RWPE2 (cell line): ENCODE measurements around the gene SEC24B.

Experiments used
- ATAC-seq: fragments of 200-7000 bp; cut with Tn5 transposase; 3 replicates; pipeline ENCODE4 v1.9.1; 2021; ENCODE audit warnings: low read depth
- DNase-seq: peaks from one replicate; pipeline ENCODE4 v3.0.0-alpha.2; 2020; ENCODE audit warnings: low spot score
- H3K27ac ChIP-seq: fragments of 450-650 bp; 2 replicates; pipeline ENCODE4 v1.5.1; 2017; ENCODE audit warnings: mild to moderate bottlenecking; ENCODE audit not compliant: poor library complexity, severe bottlenecking
- H3K27me3 ChIP-seq: fragments of 250-450 bp; sonication (Bioruptor Pico); 2 replicates; pipeline ENCODE4 v1.5.1; 2021; ENCODE audit warnings: mild to moderate bottlenecking, moderate library complexity; ENCODE audit not compliant: insufficient read depth, poor library complexity, severe bottlenecking
- H3K36me3 ChIP-seq: fragments of 250-450 bp; sonication (Bioruptor Pico); 2 replicates; pipeline ENCODE4 v1.5.1; 2020; ENCODE audit warnings: low read depth, mild to moderate bottlenecking, moderate library complexity
- H3K4me1 ChIP-seq: fragments of 250-450 bp; sonication (Bioruptor Pico); 2 replicates; pipeline ENCODE4 v1.5.1; 2021; ENCODE audit warnings: mild to moderate bottlenecking, moderate library complexity; ENCODE audit not compliant: insufficient read depth, poor library complexity, severe bottlenecking
- H3K4me3 ChIP-seq: fragments of 250-450 bp; sonication (Bioruptor Pico); 2 replicates; pipeline ENCODE4 v1.5.1; 2021; ENCODE audit warnings: mild to moderate bottlenecking, moderate library complexity; ENCODE audit not compliant: severe bottlenecking
- H3K9me3 ChIP-seq: fragments of 250-450 bp; sonication (Bioruptor Pico); 2 replicates; pipeline ENCODE4 v1.5.1; 2021; ENCODE audit warnings: mild to moderate bottlenecking, moderate library complexity; ENCODE audit not compliant: severe bottlenecking
- TF ChIP-seq, protein P1 (sequence below): fragments of 450-650 bp; IDR thresholded peaks from one replicate; pipeline ENCODE4 v1.5.1; 2017; ENCODE audit warnings: mild to moderate bottlenecking, moderate library complexity; ENCODE audit not compliant: poor library complexity, severe bottlenecking

SEC24B gene

GRCh38 chr4:109390115-109390768 lies 43.4 kb upstream of the SEC24B start:
- no peak overlapping the region for H3K27ac ChIP-seq
- ATAC-seq (no peak), DNase-seq (no peak)
- no peaks in the 10 kb centered on the region for H3K27me3 ChIP-seq
- TF ChIP-seq, protein P1, sequence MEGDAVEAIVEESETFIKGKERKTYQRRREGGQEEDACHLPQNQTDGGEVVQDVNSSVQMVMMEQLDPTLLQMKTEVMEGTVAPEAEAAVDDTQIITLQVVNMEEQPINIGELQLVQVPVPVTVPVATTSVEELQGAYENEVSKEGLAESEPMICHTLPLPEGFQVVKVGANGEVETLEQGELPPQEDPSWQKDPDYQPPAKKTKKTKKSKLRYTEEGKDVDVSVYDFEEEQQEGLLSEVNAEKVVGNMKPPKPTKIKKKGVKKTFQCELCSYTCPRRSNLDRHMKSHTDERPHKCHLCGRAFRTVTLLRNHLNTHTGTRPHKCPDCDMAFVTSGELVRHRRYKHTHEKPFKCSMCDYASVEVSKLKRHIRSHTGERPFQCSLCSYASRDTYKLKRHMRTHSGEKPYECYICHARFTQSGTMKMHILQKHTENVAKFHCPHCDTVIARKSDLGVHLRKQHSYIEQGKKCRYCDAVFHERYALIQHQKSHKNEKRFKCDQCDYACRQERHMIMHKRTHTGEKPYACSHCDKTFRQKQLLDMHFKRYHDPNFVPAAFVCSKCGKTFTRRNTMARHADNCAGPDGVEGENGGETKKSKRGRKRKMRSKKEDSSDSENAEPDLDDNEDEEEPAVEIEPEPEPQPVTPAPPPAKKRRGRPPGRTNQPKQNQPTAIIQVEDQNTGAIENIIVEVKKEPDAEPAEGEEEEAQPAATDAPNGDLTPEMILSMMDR = no peak
- H3K9me3 ChIP-seq = no peaks in the 10 kb centered on the region
- no peaks in the 10 kb centered on the region for H3K4me1 ChIP-seq
- H3K4me3 ChIP-seq = no peak overlapping the region
- no peaks in the 10 kb centered on the region for H3K36me3 ChIP-seq

- Histone ChIP-seq H3K36me3 (no peaks in the 10 kb centered on the region), H3K4me1 (no peaks in the 10 kb centered on the region), H3K27ac (no peak overlapping the region), H3K9me3 (no peaks in the 10 kb centered on the region), H3K27me3 (peaks cover 4% of the 10 kb centered on the region), H3K4me3 (no peak overlapping the region)
- no peak for ATAC-seq
- DNase-seq = no peak
- TF ChIP-seq, protein P1 = no peak
Observed at GRCh38 chr4:109395694-109396093, 37.9 kb upstream of the SEC24B start.

DNA sequence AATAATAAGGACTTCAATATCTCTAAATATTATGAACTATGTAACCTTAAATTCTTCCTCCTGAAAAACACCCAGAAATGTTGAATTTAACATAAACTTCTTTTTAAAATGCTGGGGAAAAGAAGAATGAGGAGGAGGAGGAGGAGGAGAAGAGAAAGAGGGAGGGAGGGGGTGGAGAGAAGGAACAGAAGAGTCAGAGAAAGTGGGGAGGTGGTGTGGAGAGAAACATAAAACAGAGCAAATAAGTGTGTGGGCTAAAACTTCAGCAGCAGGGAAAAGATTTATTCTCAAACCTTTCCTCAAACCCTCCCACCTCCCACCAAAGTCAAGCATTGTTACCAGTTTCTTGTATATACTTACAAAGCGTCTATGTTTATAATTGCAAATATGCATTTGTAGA lies 34.7 kb upstream of the SEC24B start:
- H3K36me3 ChIP-seq = no peaks in the 10 kb centered on the region
- no peaks in the 10 kb centered on the region for H3K4me1 ChIP-seq
- TF ChIP-seq, protein P1 = no peak
- no peak overlapping the region for H3K4me3 ChIP-seq
- H3K27me3 ChIP-seq = peaks cover 4% of the 10 kb centered on the region
- H3K27ac ChIP-seq = no peak overlapping the region
- H3K9me3 ChIP-seq = no peaks in the 10 kb centered on the region
- no peak for ATAC-seq
- no peak for DNase-seq

GRCh38 chr4:109406337-109406931 lies 27.2 kb upstream of the SEC24B start:
- Histone ChIP-seq H3K27ac (no peak overlapping the region), H3K9me3 (no peaks in the 10 kb centered on the region), H3K36me3 (no peaks in the 10 kb centered on the region), H3K4me3 (no peak overlapping the region), H3K4me1 (no peaks in the 10 kb centered on the region), H3K27me3 (no peaks in the 10 kb centered on the region)
- TF ChIP-seq, protein P1 = peak; percentile 91
- DNase-seq (no peak), ATAC-seq (peak; percentile 78)
